HG03175 (cell line): ENCODE measurements around the gene LARGE1.

Experiments used
- ATAC-seq: cut with Tn5 transposase; IDR thresholded peaks from one replicate; pipeline ENCODE4 v1.9.1; 2021; ENCODE audit warnings: mild to moderate bottlenecking, moderate library complexity; ENCODE audit not compliant: unreplicated experiment

LARGE1 gene

GRCh38 chr22:33887173-33887572 is 33.1 kb downstream of the LARGE1 start:
- ATAC-seq = no peak

GRCh38 chr22:33886696-33887095 is 33.6 kb downstream of the LARGE1 start:
- ATAC-seq = no peak

- ATAC-seq = no peak
These were observed 35.4 kb downstream of the LARGE1 start for GRCh38 chr22:33884829-33885228.

GRCh38 chr22:33883961-33884808 is 36.1 kb downstream of the LARGE1 start:
- ATAC-seq = no peak

GRCh38 chr22:33883561-33883960 is 36.7 kb downstream of the LARGE1 start:
- no peak for ATAC-seq

GRCh38 chr22:33882991-33883390 is 37.3 kb downstream of the LARGE1 start:
- ATAC-seq = no peak

GRCh38 chr22:33880986-33881385 is 39.3 kb downstream of the LARGE1 start:
- no peak for ATAC-seq

GRCh38 chr22:33879796-33880195 is 40.5 kb downstream of the LARGE1 start:
- no peak for ATAC-seq

GRCh38 chr22:33875316-33875715 is 45.0 kb downstream of the LARGE1 start:
- no peak for ATAC-seq

- no peak for ATAC-seq
These were observed 46.1 kb downstream of the LARGE1 start for GRCh38 chr22:33874206-33874605.

GRCh38 chr22:33873666-33874065 is 46.6 kb downstream of the LARGE1 start:
- ATAC-seq = no peak

GRCh38 chr22:33873186-33873585 is 47.1 kb downstream of the LARGE1 start:
- no peak for ATAC-seq

- ATAC-seq = no peak
These were observed 48.3 kb downstream of the LARGE1 start for GRCh38 chr22:33871935-33872334.

- no peak for ATAC-seq
These were observed 50.3 kb downstream of the LARGE1 start for GRCh38 chr22:33869946-33870345.

- no peak for ATAC-seq
These were observed 52.3 kb downstream of the LARGE1 start for GRCh38 chr22:33867971-33868370.

GRCh38 chr22:33867118-33867866 is 53.0 kb downstream of the LARGE1 start:
- no peak for ATAC-seq

GRCh38 chr22:33866511-33866910 is 53.8 kb downstream of the LARGE1 start:
- no peak for ATAC-seq

- ATAC-seq = no peak
These were observed 54.3 kb downstream of the LARGE1 start for GRCh38 chr22:33865996-33866395.

- ATAC-seq = no peak
These were observed 55.0 kb downstream of the LARGE1 start for GRCh38 chr22:33865248-33865647.

GRCh38 chr22:33864723-33865130 is 55.5 kb downstream of the LARGE1 start:
- ATAC-seq = no peak

- ATAC-seq = no peak
These were observed 58.9 kb downstream of the LARGE1 start for GRCh38 chr22:33861216-33861875.

GRCh38 chr22:33860386-33860785 is 59.9 kb downstream of the LARGE1 start:
- no peak for ATAC-seq
